GM12878 (cell line): ENCODE data around the gene DDX39A. TPM values are rescaled to one million over a fixed set of nuclear protein-coding genes. Genes with fewer than 3 reads are reported as not detected.

Experiments
- ATAC-seq: fragments of 200-7000 bp; cut with Tn5 transposase; 3 replicates; pipeline ENCODE4 v1.9.1; 2020; ENCODE audit warnings: mild to moderate bottlenecking, moderate library complexity
- BruUV-seq: library from RNA; stranded (reverse); fragments of 400-500 nt; replicated peaks from 2 replicates; lab custom pipeline; 2021; lab: Mats Ljungman, UMichigan
- CTCF ChIA-PET: fragments of 300-600 bp; sonication (Branson Sonifier 250); formaldehyde crosslinking; extraction: SDS; loops from one replicate; lab custom pipeline; 2021; ENCODE audit warnings: inconsistent platforms; lab: Yijun Ruan, JAX
- POLR2A ChIA-PET: fragments of 350-600 bp; formaldehyde crosslinking; extraction: SDS; loops from one replicate; lab custom pipeline; 2021; ENCODE audit warnings: inconsistent platforms; lab: Charles Lee
- RAD21 ChIA-PET: fragments of 300-600 bp; sonication (Branson Sonifier 250); formaldehyde crosslinking; loops from one replicate; lab custom pipeline; 2023; ENCODE audit warnings: antibody characterized with exemption; ENCODE audit not compliant: unreplicated experiment; lab: Charles Lee
- SMC1A ChIA-PET: fragments of 300-600 bp; sonication (Branson Sonifier 250); formaldehyde crosslinking; loops from one replicate; lab custom pipeline; 2023; ENCODE audit not compliant: unreplicated experiment, uncharacterized antibody; lab: Charles Lee
- DNase-seq: peaks from one replicate; pipeline ENCODE4 v3.0.0-alpha.2; 2011; ENCODE audit warnings: low read depth, low spot score
- FAIRE-seq: peaks from 3 replicates; lab custom pipeline; 2011; peaks lifted over from hg19 to GRCh38; lab: Jason Lieb, UNC
- H2AFZ ChIP-seq: 2 replicates; pipeline ENCODE4 v1.6.0; 2011; ENCODE audit warnings: low read depth, low read length, control low read depth; ENCODE audit not compliant: control insufficient read depth
- H3K27ac ChIP-seq: 2 replicates; pipeline ENCODE4 v1.5.1; 2011; ENCODE audit warnings: control low read depth; ENCODE audit not compliant: control insufficient read depth, insufficient read depth
- H3K27me3 ChIP-seq, 2 experiments: replicated peaks in 1 of 2; 2 replicates each; pipeline versions ENCODE4 v1.6.0 to v1.6.1; 2011; ENCODE audit warnings: low read length in 1 of 2; ENCODE audit not compliant: control insufficient read depth in 2 of 2, insufficient read depth in 2 of 2
- H3K36me3 ChIP-seq, 2 experiments: 2 replicates each; pipeline ENCODE4 v1.5.1; 2011; ENCODE audit warnings: low read length in 1 of 2; ENCODE audit not compliant: control insufficient read depth in 2 of 2, insufficient read depth in 2 of 2
- H3K4me1 ChIP-seq: 2 replicates; pipeline ENCODE4 v1.6.1; 2011; ENCODE audit warnings: mild to moderate bottlenecking, low read length, moderate library complexity, mixed read lengths; ENCODE audit not compliant: control insufficient read depth, insufficient read depth
- H3K4me2 ChIP-seq: 2 replicates; pipeline ENCODE4 v1.6.0; 2011; ENCODE audit warnings: control low read depth; ENCODE audit not compliant: control insufficient read depth, insufficient read depth
- H3K4me3 ChIP-seq: fragments of 200-600 bp; sonication (generic); 2 replicates; pipeline ENCODE4 v1.5.1; 2016
- H3K79me2 ChIP-seq: 2 replicates; pipeline ENCODE4 v1.6.0; 2011; ENCODE audit warnings: low read length; ENCODE audit not compliant: control insufficient read depth, insufficient read depth
- H3K9ac ChIP-seq: 2 replicates; pipeline ENCODE4 v1.8.0; 2011; ENCODE audit warnings: low read length, control low read depth, mixed read lengths; ENCODE audit not compliant: control insufficient read depth, insufficient read depth
- H3K9me3 ChIP-seq: replicated peaks from 3 replicates; pipeline ENCODE4 v1.5.1; 2011; ENCODE audit warnings: mild to moderate bottlenecking, low read length; ENCODE audit not compliant: control insufficient read depth, insufficient read depth
- H4K20me1 ChIP-seq: 2 replicates; pipeline ENCODE4 v1.6.0; 2011; ENCODE audit not compliant: control insufficient read depth, insufficient read depth
- ATF7 ChIP-seq: fragments of 450-650 bp; IDR thresholded peaks from 2 replicates; pipeline ENCODE4 v1.6.1; 2016; ENCODE audit warnings: low read depth, mild to moderate bottlenecking
- BCL3 ChIP-seq: IDR thresholded peaks from 2 replicates; pipeline ENCODE4 v1.6.1; 2011; ENCODE audit warnings: borderline replicate concordance, low read depth, mild to moderate bottlenecking, moderate library complexity, low read length; ENCODE audit not compliant: insufficient read depth, poor library complexity, severe bottlenecking
- WGBS: methylation state at CpG from one replicate; pipeline ENCODE4 v1.1.6; 2016; ENCODE audit warnings: low lambda C conversion rate; ENCODE audit not compliant: insufficient replicate concordance, insufficient coverage; ENCODE audit errors: missing lambda C conversion rate; 5-methylcytosine and 5-hydroxymethylcytosine counted together
- in situ Hi-C: fragments of 300-500 bp; cut with MboI; formaldehyde crosslinking; loops from 9 replicates; pipeline ENCODE4 v1.14.3; 2018; ENCODE audit warnings: mixed read lengths
- intact Hi-C: fragments of 100-400 bp; cut with micrococcal nuclease; formaldehyde crosslinking; loops from one replicate; pipeline ENCODE4 v1.14.2; 2022; ENCODE audit not compliant: unreplicated experiment
- polyA plus RNA-seq, 11 experiments: library from polyadenylated mRNA; depleted of rRNA in 4 of 11; unstranded in 6 of 11; stranded (reverse) in 5 of 11; fragments of >200 nt; fragmentation: Nextera tagmentation in 4 of 11; fragmentation: Illumina TruSeq in 1 of 11; extraction: Ambion mirVana in 4 of 11; extraction: Trizol in 1 of 11; gene quantifications; 1 replicate in 1 of 11; 2 replicates in 10 of 11; pipeline versions ENCODE4 v1.2.1 to v1.2.3, GENCODE V29; 2011 to 2016; ENCODE audit warnings: inconsistent platforms in 2 of 11, missing spikeins in 2 of 11, low read depth in 1 of 11
- total RNA-seq, 4 experiments: library from RNA; depleted of rRNA in 3 of 4; stranded (reverse); fragments of >200 nt in 3 of 4; fragmentation: Illumina TruSeq in 1 of 4; extraction: Trizol in 1 of 4; gene quantifications; 2 replicates each; pipeline versions ENCODE4 v1.2.1 to v1.2.3, GENCODE V29; 2013 to 2021

DDX39A gene
- total and polyA plus RNA-seq, 10 of the 15 experiments (the other 5 are each of a cell fraction or from before 2014, with no cell fraction given) = 113 to 378 (median 224) TPM

- 31% methylated on average over 4 of the region's 4 CpGs for WGBS
- peak overlapping the region; percentile 98 for H3K27ac ChIP-seq
- BruUV-seq = no TSS peak
- H3K9me3 ChIP-seq = no peaks in the 10 kb centered on the region
- peak overlapping the region; percentile 59; the same call in 1 of the 2 replicates for H3K4me2 ChIP-seq
- in situ Hi-C loops (loop anchor here (10.0 kb wide), 1 partner anchor 1216 kb away; the partner anchor contains the start of genes IER2 and STX10), intact Hi-C loops (no loop called here)
- no peak for ATAC-seq
- no peaks in the 10 kb centered on the region for H3K27me3 ChIP-seq
- ChIA-PET CTCF (interaction anchor here (0.9 to 6.1 kb wide), 5 partner anchors 11 to 171 kb away, joined by 3 to 70 read pairs (median 3); partner anchors contain the start of gene ADGRE5), RAD21 (interaction anchor here (0.6 to 12.1 kb wide), 6 partner anchors 9 to 35 kb away, joined by 3 to 270 read pairs (median 4); partner anchors contain the start of gene ADGRE5), SMC1A (interaction anchor here (0.9 to 17.2 kb wide), 4 partner anchors 10 to 20 kb away, joined by 3 to 297 read pairs (median 4); partner anchors contain the start of gene ADGRE5), POLR2A (interaction anchor here (0.6 to 10.8 kb wide), 8 partner anchors 9 to 1706 kb away, joined by 3 to 331 read pairs (median 4); partner anchors contain the start of genes ADGRE5 and PKN1)
- H3K4me3 ChIP-seq = no peak overlapping the region
- H3K9ac ChIP-seq = peak overlapping the region; percentile 95; the same call in 1 of the 2 replicates
- H3K4me1 ChIP-seq = peaks cover 59% of the 10 kb centered on the region
- FAIRE-seq = no peak
- H2AFZ ChIP-seq = peak overlapping the region; percentile 18
- H3K36me3 ChIP-seq = no peaks in the 10 kb centered on the region
- no peaks in the 10 kb centered on the region for H3K79me2 ChIP-seq
- no peaks in the 10 kb centered on the region for H4K20me1 ChIP-seq
- TF ChIP-seq ATF7 (peak; percentile 7; the same call in 1 of the 2 replicates), BCL3 (no peak)
- no peak for DNase-seq
Measured at GRCh38 chr19:14370940-14371280, 48.2 kb downstream of the DDX39A start.
